G401.6 (cell line): ENCODE data around the gene DYNLT1.
"Not testable (repeated sequence)": the region's sequence is repeated elsewhere in the genome, so short reads cannot be mapped to it uniquely, and the experiment has no call there.

Experiments
- FAIRE-seq: peaks from 2 replicates; lab custom pipeline; 2012; peaks lifted over from hg19 to GRCh38; lab: Jason Lieb, UNC

The DYNLT1 gene

GRCh38 chr6:158639056-158639455 lies 5.5 kb downstream of the DYNLT1 start:
- FAIRE-seq, result no peak

GRCh38 chr6:158638324-158638854 lies 6.2 kb downstream of the DYNLT1 start:
- no peak for FAIRE-seq

- no peak for FAIRE-seq
These were observed 7.8 kb downstream of the DYNLT1 start for GRCh38 chr6:158636778-158637177.

GRCh38 chr6:158635427-158636073 lies 9.0 kb downstream of the DYNLT1 start:
- no peak for FAIRE-seq

GRCh38 chr6:158634695-158635426 lies 9.7 kb downstream of the DYNLT1 start:
- FAIRE-seq, result no peak

- FAIRE-seq, result no peak
These were observed 11.4 kb downstream of the DYNLT1 start for GRCh38 chr6:158633127-158633526.

GRCh38 chr6:158632538-158633119 lies 11.9 kb downstream of the DYNLT1 start:
- FAIRE-seq, result not testable (repeated sequence)

GRCh38 chr6:158631678-158632537 lies 12.6 kb downstream of the DYNLT1 start:
- no peak for FAIRE-seq

- no peak for FAIRE-seq
These were observed 13.5 kb downstream of the DYNLT1 start for GRCh38 chr6:158630938-158631616.

- no peak for FAIRE-seq
These were observed 14.9 kb downstream of the DYNLT1 start for GRCh38 chr6:158629367-158630221.

GRCh38 chr6:158628542-158628941 lies 16.0 kb downstream of the DYNLT1 start:
- no peak for FAIRE-seq

- no peak for FAIRE-seq
These were observed 16.7 kb downstream of the DYNLT1 start for GRCh38 chr6:158627940-158628211.

GRCh38 chr6:158627168-158627939 lies 17.2 kb downstream of the DYNLT1 start:
- no peak for FAIRE-seq

GRCh38 chr6:158626360-158627167 lies 18.0 kb downstream of the DYNLT1 start:
- no peak for FAIRE-seq

- FAIRE-seq, result no peak
These were observed 18.6 kb downstream of the DYNLT1 start for GRCh38 chr6:158625881-158626305.

- no peak for FAIRE-seq
These were observed 19.6 kb downstream of the DYNLT1 start for GRCh38 chr6:158624684-158625682.

- FAIRE-seq, result no peak
These were observed 21.9 kb downstream of the DYNLT1 start for GRCh38 chr6:158622545-158623190.
